HG03060 (cell line): ENCODE data around the gene SOCS7.
A peak's percentile ranks its signal among the peaks of the same experiment; 100 is the strongest.

Source experiments
- ATAC-seq: cut with Tn5 transposase; IDR thresholded peaks from one replicate; pipeline ENCODE4 v1.9.1; 2021; ENCODE audit warnings: low read depth, moderate number of reproducible peaks; ENCODE audit not compliant: unreplicated experiment

SOCS7 gene, protein sequence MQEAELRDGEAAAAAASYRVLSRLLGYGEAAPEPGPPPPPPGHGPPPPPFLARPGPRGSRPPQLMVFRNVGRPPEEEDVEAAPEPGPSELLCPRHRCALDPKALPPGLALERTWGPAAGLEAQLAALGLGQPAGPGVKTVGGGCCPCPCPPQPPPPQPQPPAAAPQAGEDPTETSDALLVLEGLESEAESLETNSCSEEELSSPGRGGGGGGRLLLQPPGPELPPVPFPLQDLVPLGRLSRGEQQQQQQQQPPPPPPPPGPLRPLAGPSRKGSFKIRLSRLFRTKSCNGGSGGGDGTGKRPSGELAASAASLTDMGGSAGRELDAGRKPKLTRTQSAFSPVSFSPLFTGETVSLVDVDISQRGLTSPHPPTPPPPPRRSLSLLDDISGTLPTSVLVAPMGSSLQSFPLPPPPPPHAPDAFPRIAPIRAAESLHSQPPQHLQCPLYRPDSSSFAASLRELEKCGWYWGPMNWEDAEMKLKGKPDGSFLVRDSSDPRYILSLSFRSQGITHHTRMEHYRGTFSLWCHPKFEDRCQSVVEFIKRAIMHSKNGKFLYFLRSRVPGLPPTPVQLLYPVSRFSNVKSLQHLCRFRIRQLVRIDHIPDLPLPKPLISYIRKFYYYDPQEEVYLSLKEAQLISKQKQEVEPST

DNA sequence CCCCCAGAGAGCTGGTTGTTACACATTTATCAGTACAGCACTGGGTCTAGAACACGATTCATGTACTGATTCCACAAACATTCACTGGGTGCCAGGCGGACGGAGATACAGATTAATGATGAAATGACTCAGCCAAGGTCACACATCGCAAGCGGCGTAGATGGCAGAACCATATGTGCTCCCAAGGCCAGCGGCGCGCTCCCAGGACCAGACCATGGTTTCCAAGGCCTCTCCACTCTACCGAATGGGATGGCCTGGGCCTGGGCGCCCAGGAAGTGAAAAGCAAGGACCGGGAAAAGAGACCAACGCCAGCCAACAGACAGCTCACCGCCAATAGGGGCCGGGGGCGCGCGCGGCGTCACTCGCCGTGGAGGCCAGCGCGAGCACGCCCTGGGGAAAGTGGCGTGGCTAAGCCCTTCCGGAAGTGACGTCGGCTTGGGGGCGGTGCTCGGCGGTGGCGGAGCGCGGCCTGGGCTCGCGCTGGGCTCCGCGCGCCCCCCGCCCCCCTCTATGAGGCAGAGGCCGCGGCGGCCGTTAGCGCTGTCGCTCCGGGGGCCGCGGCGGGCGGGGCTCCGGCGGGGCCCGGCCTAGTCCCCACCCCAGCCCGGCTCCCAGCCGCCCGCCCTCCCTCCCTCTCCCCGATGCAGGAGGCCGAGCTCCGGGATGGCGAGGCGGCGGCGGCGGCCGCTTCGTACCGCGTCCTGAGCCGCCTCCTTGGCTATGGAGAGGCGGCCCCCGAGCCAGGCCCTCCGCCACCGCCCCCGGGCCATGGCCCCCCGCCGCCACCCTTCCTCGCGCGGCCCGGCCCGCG is at the start of gene SOCS7:
Gene SOCS7, plus strand, starts transcription at position 433 of the 811 bp plus-strand sequence. Its CDS starts 209 bp downstream, at position 642.
- ATAC-seq, result peak; percentile 84

DNA sequence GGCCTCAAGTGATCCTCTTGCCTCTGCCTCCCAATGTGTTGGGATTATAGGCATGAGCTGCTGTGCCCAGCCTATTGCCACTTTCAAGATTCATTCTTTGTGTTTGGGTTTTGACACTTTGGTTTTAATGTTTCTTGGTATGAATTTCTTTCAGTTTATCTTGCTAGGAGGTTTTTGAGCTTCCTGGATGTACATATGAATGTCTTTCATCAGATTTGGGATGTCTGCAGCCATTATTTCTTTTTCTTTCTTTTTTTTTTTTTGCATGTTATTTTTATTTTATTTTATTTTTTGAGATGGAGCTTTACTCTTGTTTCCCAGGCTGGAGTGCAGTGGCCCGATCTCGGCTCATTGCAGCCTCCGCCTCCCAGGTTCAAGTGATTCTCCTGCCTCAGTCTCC is 36.1 kb upstream of the SOCS7 start:
- no peak for ATAC-seq

DNA sequence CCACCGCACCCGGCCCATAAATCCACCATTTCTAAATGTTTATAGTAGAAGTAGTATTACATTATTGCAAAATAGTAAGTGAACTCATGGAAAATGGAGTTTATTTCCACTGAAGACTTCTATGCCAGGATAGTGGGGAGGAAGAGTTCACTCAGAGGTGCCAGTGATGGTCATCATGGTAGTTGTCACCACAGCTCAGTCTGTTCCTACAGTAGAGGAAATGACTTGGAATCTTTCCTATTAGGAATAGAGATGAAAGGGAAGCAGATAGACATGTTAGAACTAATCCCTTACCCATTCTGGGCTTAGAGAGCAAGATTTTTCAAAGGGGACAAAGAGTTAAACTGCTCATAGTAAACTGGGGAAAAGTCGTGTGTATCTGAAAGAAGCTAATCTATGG is 34.6 kb upstream of the SOCS7 start:
- ATAC-seq, result no peak

DNA sequence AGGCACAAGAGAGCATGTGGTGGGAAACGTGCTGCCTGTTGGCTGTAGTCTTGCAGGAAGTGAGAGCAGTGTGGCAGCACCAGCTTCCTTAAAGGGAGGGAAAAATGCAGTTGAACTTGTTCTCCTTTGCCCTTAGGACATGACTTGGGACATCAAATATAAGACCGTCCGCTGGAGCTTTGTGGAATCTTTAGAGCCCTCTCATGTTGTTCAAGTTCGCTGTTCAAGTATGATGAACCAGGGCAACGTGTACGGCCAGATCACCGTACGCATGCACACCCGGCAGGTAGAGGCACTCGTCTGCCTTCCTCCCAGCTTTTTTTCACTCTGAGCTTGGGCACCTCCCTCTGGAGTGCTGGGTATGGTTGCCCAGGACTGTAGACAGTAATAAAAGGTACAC is 31.2 kb upstream of the SOCS7 start:
- ATAC-seq, result no peak

DNA sequence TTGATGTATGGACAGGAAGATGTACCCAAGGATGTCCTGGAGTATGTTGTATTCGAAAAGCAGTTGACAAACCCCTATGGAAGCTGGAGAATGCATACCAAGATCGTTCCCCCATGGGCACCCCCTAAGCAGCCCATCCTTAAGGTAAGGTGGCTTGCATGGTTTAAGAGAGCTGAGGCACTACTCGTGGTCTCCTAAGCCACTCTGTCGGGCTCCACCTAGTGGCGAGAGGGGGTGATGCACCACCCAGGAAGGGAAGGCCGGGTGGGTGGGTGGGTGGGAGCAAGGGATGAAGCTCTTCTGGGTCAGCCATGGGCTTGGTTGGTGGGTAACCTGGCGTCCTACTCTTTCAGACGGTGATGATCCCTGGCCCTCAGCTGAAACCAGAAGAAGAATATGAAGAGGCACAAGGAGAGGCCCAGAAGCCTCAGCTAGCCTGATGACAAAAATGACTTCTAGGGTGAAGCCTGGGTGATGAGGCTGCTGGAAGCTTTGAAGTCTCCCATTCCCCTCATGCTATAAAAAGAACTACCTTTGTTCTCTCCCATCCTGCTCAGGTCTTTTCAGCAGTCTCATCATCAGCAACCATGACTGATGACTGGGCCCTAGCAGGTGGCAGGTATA is 29.4 kb upstream of the SOCS7 start:
- ATAC-seq, result no peak

DNA sequence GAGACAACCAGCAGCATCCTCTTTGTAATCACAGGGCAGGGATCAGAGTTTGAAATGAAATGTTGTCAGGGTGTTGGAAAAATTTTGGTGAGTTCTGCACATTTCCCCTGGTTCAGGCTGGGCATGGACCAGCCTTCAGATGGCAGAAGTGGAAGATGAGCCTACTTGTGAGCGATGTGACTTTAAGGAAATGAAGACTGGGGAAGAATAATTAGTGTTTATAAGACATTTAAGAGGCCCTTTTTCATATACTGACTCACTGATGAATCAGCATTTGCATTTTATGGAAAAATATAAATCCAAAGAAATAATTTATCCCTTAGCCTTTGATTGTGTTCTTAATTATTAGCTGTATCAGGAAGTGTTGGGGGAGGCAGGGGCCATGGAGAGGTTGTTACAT is 28.7 kb upstream of the SOCS7 start:
- no peak for ATAC-seq

DNA sequence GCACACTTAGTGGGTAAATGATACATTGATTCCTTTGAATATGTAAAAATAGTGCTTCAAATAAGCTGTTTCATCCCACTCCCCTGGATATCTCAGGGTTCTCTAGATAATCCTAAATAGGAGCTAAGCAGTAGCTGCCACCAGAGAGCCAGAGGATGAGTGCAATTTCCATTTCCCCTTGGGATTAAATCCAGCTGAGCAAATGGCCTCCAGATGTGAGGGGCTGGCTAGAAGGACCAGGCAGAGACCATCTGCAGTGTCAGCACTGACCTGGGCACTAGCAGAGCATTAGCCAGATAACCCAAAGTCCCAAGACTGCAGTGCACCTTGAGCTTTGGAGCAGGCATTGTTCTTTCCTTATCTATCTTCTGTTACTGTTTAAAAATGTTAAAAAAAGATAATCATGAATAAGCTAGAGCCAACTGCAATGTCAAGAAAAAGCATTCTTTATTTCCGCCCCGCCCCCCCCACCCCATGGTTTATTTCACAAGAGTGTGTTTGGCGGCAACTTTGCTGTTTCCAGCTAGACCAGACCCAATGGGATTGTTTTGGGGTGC is 27.4 kb upstream of the SOCS7 start:
- no peak for ATAC-seq

DNA sequence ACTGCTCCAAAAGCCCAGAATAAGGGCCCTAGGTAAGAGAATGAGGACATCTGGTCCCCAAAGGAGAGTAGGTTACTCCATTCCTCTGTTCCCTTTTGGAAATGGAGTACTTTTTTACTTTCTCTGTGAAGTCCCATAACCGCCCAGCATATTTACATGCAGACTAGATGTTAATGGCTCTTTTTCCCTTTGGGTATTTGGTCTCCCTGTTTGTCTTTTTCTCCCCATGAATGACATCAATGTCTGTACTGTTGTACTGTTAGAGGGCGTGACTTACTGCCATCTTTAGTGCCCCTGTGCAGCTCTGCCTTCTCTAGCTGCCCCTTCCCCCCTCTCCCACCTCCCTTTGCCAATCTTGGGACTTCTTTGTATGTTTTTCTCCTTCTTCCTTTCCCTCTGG is 26.9 kb upstream of the SOCS7 start:
- ATAC-seq, result no peak

DNA sequence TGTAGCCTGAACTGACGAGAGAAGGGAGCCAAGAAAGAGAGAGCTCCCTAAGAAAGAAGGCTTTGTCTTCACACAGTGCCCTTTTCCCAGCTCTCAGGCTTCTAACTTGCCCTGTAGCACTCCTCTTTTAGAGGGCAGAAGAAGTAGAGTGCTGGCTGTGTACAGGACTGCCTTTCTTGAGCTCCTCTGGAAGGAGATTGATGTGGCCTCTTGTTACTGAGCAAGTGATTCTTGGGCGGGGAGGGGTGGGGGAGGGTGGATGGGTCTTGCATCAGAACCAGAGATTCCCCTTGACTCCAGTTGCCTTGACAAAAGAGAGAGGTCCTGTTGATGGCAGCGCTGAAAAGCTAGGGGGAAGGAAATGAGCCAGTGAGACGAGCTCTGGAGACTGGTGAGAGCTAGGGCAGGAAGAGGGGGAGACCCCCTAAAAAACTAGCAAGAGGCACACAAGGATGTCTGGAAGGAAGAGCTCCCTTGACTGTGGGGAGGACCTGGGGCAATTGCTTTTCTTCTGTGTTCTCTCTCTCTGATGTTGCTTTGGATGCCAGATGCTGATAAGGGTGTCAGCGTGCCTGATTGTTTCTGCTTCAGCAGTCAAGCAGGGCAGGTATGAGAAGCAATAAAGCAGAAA is 26.3 kb upstream of the SOCS7 start:
- no peak for ATAC-seq

DNA sequence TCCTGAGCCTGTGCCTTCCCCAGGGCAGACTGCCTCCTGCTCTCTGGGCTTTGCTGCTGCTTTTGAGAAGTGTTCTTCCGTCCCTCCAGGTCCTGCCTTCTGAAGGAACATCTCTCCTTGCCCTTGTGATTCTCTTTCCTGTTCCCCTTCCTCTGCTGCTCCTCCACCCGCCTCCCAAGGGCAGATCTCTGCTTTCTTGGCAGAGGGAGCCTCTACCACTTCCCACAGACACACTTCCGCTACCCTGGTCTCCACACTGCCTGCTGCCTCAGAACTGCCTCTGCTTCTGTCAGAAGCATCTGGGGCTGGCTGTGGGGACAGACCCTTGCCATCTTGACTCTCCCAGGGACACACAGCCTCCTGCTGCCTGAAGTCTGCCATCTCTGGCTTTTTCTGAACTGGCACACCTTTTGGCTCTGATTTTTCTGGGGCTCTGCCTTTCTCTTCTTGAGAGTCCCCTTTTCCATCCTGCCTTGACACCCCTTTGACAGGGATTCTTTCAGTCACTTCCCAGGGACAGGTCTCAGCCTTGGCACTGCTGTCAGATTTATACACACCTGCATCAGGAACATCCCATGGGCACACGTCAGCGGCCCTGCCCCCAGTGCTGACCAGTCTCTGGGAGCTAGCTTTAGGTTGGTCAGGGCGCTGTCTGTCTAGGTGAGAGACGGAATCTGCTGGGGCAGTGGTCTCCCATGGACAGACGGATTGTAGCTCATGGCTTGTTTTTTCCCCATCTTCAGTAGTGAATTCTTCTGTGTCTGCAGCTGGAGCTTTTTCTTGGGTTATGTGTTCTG is 24.4 kb upstream of the SOCS7 start:
- ATAC-seq, result no peak

DNA sequence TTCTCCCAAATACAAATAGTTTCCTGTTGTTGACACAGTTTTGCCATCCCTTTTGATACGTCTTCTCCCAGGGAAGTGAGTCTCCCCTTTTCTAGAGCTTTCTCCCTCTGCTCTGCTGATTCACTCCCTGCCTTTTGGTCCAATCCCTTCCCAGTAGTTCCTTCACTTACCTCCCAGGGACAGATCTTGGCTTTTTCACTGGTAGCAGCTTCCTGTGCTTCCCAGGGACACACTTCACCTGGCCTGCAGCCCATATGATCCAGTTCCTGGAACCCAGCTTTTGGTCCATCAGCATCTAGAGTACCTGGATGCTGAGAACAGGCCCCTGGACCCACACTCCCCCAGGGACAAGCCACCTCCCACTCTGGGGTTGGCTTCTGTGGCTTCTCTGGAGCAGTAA is 23.7 kb upstream of the SOCS7 start:
- no peak for ATAC-seq

DNA sequence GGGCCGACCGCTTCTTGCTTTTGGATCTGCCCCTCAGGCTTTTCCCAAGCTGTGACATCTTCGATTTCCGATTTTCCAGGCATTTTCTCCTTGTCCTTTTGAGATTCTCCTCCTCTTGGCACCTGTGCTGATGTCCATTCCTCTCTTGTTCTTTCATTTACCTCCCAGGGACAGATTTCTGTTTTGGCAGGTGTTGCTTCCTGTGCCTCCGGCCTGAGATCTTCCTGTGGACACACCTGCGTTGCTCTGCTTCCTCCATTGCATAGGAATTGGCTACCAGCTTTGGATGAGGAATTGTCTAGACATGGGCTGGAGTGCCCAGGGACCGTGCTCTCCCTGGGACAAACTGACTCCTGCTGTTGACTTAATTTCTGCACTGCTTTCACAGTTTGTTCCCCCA is 23.0 kb upstream of the SOCS7 start:
- ATAC-seq, result no peak

DNA sequence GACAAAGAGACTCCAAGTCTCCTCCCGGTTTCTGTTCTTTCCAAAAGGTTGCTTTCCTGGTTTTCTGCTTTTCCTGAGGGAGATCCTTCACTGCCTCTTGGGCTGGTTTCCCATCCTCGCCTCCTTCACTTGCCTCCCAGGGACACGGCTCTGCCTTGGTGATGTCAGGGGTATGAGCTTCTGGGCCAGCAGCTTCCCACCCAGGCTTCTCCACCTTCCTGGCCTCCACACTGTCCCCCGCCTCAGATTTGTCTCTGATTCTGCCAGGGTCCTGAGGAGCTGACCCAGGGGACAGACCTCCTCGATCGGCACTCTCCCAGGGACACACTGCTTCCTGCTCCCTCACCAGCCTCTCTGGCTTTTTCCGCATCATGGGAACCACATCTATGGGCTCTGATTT is 22.4 kb upstream of the SOCS7 start:
- ATAC-seq, result no peak

DNA sequence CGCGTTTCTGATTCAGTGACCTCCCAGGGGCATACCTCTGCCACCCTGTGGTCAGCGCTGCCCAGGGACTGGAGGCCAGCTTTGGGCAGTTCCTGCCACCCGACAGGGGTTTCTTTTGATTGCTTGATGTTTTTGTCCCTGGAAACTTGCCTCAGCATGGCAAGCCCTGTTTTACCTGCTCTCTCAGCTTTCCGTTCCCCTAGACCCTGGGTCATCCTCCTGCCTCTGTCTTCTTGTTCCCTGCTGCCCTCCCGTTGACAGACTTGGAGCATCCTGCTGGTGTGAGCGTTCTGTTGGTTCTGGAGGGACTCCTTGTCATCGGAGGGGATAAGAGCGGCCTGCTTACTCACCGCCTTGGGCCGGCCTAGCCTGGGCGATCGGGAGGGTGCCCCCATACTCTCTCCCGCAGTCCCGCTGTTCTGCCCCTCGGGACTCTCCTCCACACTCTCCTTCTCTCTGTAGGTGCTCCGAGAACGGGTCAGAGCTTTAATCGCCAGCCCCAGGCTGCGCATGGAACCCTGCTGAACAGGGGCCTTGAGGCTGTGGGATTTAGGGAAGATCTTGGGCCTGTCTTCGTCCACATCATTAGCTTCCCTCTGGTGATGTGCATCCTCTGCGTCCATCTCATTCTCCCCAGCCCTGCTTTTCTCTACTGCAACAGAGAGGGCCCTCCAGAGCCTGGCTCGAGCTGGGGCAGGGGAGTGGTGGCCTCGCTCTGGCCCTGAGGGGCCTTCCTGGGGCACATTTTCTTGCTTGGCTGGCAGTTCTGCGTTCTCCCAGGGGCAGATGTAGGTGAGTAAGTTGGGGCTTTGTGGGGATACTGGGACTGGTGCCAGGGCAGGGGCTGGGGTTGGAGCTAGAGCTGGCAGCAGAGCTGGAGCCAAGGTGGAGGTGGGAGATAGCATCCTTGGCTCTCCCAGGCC is 21.6 kb upstream of the SOCS7 start:
- no peak for ATAC-seq

DNA sequence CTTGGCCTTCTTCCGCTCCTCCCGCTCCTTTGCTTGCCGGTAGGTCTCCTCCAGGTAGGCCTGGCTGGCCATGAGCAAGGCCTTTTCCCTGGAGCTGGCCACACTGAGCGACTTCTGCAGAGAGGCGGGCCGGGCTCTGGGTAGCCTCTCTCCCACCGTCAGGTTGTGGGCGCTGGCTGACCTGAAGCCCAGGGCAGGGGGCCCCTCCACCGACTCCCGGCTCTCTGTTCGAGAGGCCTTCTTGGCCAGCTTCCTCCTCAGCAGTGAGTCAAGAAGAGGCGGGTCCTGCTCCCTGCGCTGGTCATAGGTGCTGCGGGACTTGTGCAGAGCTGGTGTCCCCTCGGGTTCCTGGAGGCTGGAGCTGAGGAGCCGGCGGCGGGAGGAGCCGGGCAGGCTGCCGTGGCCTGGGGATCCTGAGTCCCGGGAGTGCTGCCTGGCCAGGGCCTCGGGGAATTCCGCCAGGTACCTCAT is 20.7 kb upstream of the SOCS7 start:
- ATAC-seq, result no peak

DNA sequence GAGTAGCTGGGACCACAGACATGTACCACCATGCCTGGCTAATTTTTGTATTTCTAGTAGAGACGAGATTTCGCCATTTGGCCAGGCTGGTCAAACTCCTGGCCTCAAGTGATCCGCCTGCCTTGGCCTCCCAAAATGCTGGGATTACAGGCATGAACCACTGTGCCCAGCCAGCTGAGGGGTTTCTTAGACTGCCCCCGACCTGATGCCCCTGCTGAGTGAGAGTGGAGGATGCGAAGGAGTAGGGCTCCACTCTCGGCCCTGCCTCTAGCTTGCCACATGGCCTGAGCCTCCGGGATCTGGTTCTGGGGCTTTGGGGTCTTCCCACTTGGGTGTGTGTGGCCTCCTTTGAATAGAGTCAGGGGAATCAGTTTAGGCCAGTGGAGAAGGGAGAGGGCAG is 18.9 kb upstream of the SOCS7 start:
- ATAC-seq, result no peak

DNA sequence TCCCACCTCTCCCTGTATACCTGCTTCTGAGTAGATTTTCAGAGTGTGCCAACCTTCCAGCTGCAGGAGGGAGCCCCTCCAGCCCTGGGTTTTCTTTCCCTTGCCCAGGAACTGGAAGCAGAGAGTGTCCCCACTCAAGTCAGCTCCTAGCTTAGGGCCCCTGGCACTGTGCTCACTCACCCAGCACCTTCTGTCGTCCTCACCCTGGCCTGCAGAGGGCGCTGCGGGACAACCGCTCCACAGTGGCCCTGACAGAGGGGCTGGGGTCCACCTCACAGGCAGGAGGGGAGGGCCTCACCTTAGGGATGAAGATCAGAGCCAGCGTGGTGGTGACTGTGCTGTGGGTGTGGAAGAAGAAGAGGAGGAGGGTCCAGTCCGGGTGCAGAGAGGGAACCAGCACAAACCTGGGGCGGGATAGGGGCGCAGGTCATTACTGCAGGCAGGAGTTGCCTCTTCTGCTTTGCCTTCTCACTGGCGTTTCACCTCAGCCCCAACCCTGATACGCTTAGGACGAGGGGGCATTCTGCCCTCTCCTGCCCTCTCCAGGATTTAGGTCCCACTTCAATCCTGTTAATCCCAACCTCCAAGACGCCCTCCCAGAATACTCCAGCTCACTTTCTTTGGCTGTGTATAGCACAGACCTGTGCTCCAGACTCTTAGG is 17.9 kb upstream of the SOCS7 start:
- no peak for ATAC-seq
